Astrocyte (in vitro differentiated cells and primary cell): Measurements from ENCODE around the gene DYRK1A. TPM values are rescaled to one million over a fixed set of nuclear protein-coding genes. Genes with fewer than 3 reads are reported as not detected.
A peak's percentile ranks its signal among the peaks of the same experiment; 100 is the strongest.

Source experiments
- DNase-seq: peaks from one replicate; pipeline ENCODE4 v3.0.0-alpha.2; 2010; ENCODE audit warnings: low read depth
- FAIRE-seq: peaks from 2 replicates; lab custom pipeline; 2011; peaks lifted over from hg19 to GRCh38; lab: Jason Lieb, UNC
- H2AFZ ChIP-seq: 2 replicates; pipeline ENCODE4 v1.6.0; 2012; ENCODE audit warnings: low read depth, low read length, inconsistent platforms
- H3K27ac ChIP-seq: 2 replicates; pipeline ENCODE4 v1.5.1; 2011; ENCODE audit warnings: low read depth, low read length, inconsistent platforms
- H3K27me3 ChIP-seq: 2 replicates; pipeline ENCODE4 v1.6.0; 2011; ENCODE audit warnings: low read length, inconsistent platforms; ENCODE audit not compliant: insufficient read depth
- H3K36me3 ChIP-seq: 2 replicates; pipeline ENCODE4 v1.5.1; 2011; ENCODE audit warnings: low read length, inconsistent platforms; ENCODE audit not compliant: insufficient read depth
- H3K4me1 ChIP-seq: 2 replicates; pipeline ENCODE4 v1.5.1; 2011; ENCODE audit warnings: low read length, inconsistent platforms; ENCODE audit not compliant: insufficient read depth
- H3K4me2 ChIP-seq: 2 replicates; pipeline ENCODE4 v1.6.0; 2012; ENCODE audit warnings: low read length, inconsistent platforms
- H3K4me3 ChIP-seq: 2 replicates; pipeline ENCODE4 v1.5.1; 2011; ENCODE audit warnings: low read depth, mild to moderate bottlenecking, low read length, inconsistent platforms; ENCODE audit not compliant: insufficient read depth
- H3K79me2 ChIP-seq: 2 replicates; pipeline ENCODE4 v1.6.0; 2012; ENCODE audit warnings: mild to moderate bottlenecking, low read length, inconsistent platforms; ENCODE audit not compliant: insufficient read depth
- H3K9ac ChIP-seq: 2 replicates; pipeline ENCODE4 v1.6.0; 2012; ENCODE audit warnings: mild to moderate bottlenecking, low read length, inconsistent platforms
- H3K9me3 ChIP-seq: 2 replicates; pipeline ENCODE4 v1.5.1; 2012; ENCODE audit warnings: low read depth, mild to moderate bottlenecking, low read length, inconsistent platforms; ENCODE audit not compliant: insufficient read depth
- H4K20me1 ChIP-seq: 2 replicates; pipeline ENCODE4 v1.6.0; 2012; ENCODE audit warnings: low read length, inconsistent platforms; ENCODE audit not compliant: insufficient read depth
- H3K27ac Mint-ChIP-seq: one replicate; pipeline ENCODE4 v1.8.0; 2021; ENCODE audit warnings: mild to moderate bottlenecking, mixed read lengths; ENCODE audit not compliant: unreplicated experiment
- H3K27me3 Mint-ChIP-seq: one replicate; pipeline ENCODE4 v1.8.0; 2021; ENCODE audit warnings: low read depth, mixed read lengths; ENCODE audit not compliant: unreplicated experiment
- H3K36me3 Mint-ChIP-seq: one replicate; pipeline ENCODE4 v1.8.0; 2021; ENCODE audit warnings: low read depth, mixed read lengths; ENCODE audit not compliant: unreplicated experiment
- H3K4me1 Mint-ChIP-seq: one replicate; pipeline ENCODE4 v1.8.0; 2021; ENCODE audit warnings: low read depth, mixed read lengths; ENCODE audit not compliant: unreplicated experiment
- H3K4me3 Mint-ChIP-seq: one replicate; pipeline ENCODE4 v1.8.0; 2021; ENCODE audit warnings: mild to moderate bottlenecking, moderate library complexity, mixed read lengths; ENCODE audit not compliant: unreplicated experiment
- H3K9me3 Mint-ChIP-seq: one replicate; pipeline ENCODE4 v1.8.0; 2021; ENCODE audit warnings: mild to moderate bottlenecking, mixed read lengths; ENCODE audit not compliant: unreplicated experiment
- EZH2 ChIP-seq: IDR thresholded peaks from 2 replicates; pipeline ENCODE4 v1.6.1; 2012; ENCODE audit warnings: mild to moderate bottlenecking, low read length, inconsistent platforms; ENCODE audit not compliant: insufficient read depth
- total RNA-seq: library from RNA; stranded (reverse); gene quantifications from 2 replicates; pipeline ENCODE4 v1.2.1, GENCODE V29; 2021
- TF ChIP-seq, protein P1 (sequence below): IDR thresholded peaks from 2 replicates; pipeline ENCODE4 v1.5.1; 2011; ENCODE audit warnings: low read depth, mild to moderate bottlenecking, inconsistent platforms, low read length, moderate library complexity; ENCODE audit not compliant: insufficient read depth

Gene DYRK1A
- total RNA-seq, 1 donor from 2014 or later, result 44.6 TPM

DNA sequence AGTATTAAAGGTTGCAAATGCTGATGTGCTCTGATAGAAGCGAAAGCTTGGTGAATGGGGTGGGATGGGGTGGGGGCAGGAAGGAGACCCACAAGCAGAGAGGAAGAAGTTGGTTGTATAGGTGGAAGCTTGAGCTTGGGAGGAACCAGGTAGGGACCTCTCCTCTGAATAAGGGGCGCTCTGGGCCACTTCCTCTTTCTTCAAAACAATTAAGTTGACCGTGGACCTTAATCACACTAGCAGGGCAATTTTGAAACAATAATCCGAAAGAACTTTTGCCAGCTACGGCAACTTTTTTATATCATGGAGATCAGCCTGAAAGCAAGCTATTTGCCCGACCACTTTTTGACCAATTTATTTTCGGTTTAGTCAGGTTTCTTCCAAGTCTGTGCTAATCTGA, 1.9 kb upstream of the DYRK1A start:
- H3K27me3 ChIP-seq, result no peaks in the 10 kb centered on the region
- H3K9ac ChIP-seq, result peak overlapping the region; percentile 92
- H3K9me3 ChIP-seq, result no peaks in the 10 kb centered on the region
- peaks cover 14% of the 10 kb centered on the region for H3K4me1 ChIP-seq
- H3K79me2 ChIP-seq, result peaks cover 28% of the 10 kb centered on the region
- no peak overlapping the region for H3K4me3 ChIP-seq
- peaks cover 6% of the 10 kb centered on the region for H3K36me3 Mint-ChIP-seq
- H3K9me3 Mint-ChIP-seq, result peaks cover 1% of the 10 kb centered on the region
- H2AFZ ChIP-seq, result no peak overlapping the region
- H3K36me3 ChIP-seq, result no peaks in the 10 kb centered on the region
- no peak for FAIRE-seq
- no peak for TF ChIP-seq EZH2
- TF ChIP-seq, protein P1, sequence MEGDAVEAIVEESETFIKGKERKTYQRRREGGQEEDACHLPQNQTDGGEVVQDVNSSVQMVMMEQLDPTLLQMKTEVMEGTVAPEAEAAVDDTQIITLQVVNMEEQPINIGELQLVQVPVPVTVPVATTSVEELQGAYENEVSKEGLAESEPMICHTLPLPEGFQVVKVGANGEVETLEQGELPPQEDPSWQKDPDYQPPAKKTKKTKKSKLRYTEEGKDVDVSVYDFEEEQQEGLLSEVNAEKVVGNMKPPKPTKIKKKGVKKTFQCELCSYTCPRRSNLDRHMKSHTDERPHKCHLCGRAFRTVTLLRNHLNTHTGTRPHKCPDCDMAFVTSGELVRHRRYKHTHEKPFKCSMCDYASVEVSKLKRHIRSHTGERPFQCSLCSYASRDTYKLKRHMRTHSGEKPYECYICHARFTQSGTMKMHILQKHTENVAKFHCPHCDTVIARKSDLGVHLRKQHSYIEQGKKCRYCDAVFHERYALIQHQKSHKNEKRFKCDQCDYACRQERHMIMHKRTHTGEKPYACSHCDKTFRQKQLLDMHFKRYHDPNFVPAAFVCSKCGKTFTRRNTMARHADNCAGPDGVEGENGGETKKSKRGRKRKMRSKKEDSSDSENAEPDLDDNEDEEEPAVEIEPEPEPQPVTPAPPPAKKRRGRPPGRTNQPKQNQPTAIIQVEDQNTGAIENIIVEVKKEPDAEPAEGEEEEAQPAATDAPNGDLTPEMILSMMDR, result no peak
- no peak for DNase-seq
- no peak overlapping the region for H3K27ac Mint-ChIP-seq
- H3K4me3 Mint-ChIP-seq, result peak overlapping the region; percentile 91
- H3K4me1 Mint-ChIP-seq, result peaks cover 12% of the 10 kb centered on the region
- H3K27me3 Mint-ChIP-seq, result no peaks in the 10 kb centered on the region
- peak overlapping the region; percentile 85 for H3K4me2 ChIP-seq
- H3K27ac ChIP-seq, result no peak overlapping the region
- peaks cover 16% of the 10 kb centered on the region for H4K20me1 ChIP-seq

DNA sequence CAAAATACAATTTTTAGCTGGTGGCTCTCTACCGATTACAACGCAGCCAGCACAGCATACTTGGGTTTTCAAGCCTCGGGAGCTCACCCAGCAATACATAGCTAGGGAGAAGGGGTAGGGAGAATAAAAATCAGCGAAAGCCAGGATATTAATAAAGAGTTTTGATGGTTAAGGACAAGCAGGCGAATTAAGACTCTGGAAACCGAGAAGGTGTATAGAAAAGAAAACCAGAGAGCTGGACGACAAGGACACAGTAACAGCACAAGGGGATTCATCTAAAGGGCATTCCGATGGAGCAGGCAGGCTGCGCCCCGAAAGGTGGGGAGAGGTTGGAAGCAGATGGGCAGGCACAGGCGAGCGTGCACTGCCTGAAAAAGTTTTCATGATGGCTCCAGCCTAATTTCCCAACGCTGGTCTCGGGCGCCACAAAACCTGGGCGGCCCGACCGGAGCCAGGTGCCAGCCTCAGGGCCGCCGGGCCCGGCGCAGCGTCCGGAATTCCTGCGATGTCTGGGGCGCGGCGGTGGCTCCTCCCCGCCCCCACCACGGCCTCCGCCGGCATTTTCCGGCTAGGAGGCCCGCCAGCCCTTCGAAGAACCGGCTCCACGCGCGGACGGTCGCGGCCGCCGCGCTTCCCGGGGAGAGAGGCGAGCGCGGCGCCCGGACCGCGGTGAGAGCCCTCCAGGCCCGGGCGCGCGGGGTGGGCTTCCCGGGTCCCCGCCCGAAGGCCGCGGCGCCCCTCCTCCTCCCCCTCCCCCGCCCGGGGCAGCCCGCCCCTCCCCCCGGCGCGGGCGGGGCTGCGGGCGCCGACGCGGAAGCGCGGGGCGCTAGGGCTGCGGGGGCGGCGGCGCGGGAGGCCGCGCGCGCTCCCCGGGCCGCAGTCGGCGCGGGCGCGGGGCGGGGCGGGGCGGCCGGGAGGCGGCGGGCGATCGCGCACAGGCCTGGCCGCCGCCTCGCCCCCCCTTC, 774 bp upstream of the DYRK1A start:
- Mint-ChIP-seq H3K36me3 (peaks cover 6% of the 10 kb centered on the region), H3K9me3 (peaks cover 1% of the 10 kb centered on the region), H3K27ac (peak overlapping the region; percentile 99), H3K4me3 (peak overlapping the region; percentile 91), H3K4me1 (peaks cover 20% of the 10 kb centered on the region), H3K27me3 (no peaks in the 10 kb centered on the region)
- peak overlapping the region; percentile 71 for H3K4me3 ChIP-seq
- H3K27ac ChIP-seq, result peak overlapping the region; percentile 98
- peak overlapping the region; percentile 85 for H3K4me2 ChIP-seq
- H3K79me2 ChIP-seq, result peaks cover 38% of the 10 kb centered on the region
- FAIRE-seq, result no peak
- H2AFZ ChIP-seq, result peak overlapping the region; percentile 79
- H4K20me1 ChIP-seq, result peaks cover 27% of the 10 kb centered on the region
- TF ChIP-seq, protein P1, result no peak
- no peaks in the 10 kb centered on the region for H3K27me3 ChIP-seq
- no peaks in the 10 kb centered on the region for H3K9me3 ChIP-seq
- DNase-seq, result peak; percentile 34
- H3K36me3 ChIP-seq, result no peaks in the 10 kb centered on the region
- H3K4me1 ChIP-seq, result peaks cover 22% of the 10 kb centered on the region
- H3K9ac ChIP-seq, result peak overlapping the region; percentile 98

DNA sequence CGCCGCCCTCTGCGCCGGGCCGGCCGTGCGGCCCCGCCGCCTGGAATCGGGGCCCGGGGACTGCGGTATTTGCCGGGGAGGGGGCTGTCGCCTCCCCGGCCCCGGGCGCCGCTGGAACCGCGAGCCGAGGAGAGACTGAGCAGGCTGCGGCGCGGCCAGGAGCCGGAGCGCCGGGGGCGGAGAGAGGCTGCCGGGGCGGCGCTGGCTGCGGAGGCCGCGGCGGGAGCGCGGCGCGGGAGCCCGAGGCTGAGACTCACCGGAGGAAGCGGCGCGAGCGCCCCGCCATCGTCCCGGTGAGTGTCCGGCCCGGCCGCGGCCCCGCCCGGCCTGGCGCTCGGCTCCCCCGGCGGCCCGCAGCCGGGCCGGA, 746 bp downstream of the DYRK1A start:
- H4K20me1 ChIP-seq, result peaks cover 42% of the 10 kb centered on the region
- Mint-ChIP-seq H3K4me1 (peaks cover 27% of the 10 kb centered on the region), H3K27ac (no peak overlapping the region), H3K4me3 (no peak overlapping the region), H3K9me3 (peaks cover 1% of the 10 kb centered on the region), H3K36me3 (peaks cover 6% of the 10 kb centered on the region), H3K27me3 (no peaks in the 10 kb centered on the region)
- FAIRE-seq (no peak), DNase-seq (no peak)
- H3K27me3 ChIP-seq, result no peaks in the 10 kb centered on the region
- H3K9ac ChIP-seq, result peak overlapping the region; percentile 98
- peak overlapping the region; percentile 91 for H3K4me2 ChIP-seq
- H3K9me3 ChIP-seq, result no peaks in the 10 kb centered on the region
- no peaks in the 10 kb centered on the region for H3K36me3 ChIP-seq
- peaks cover 22% of the 10 kb centered on the region for H3K4me1 ChIP-seq
- no peak for TF ChIP-seq EZH2
- TF ChIP-seq, protein P1, result no peak
- peak overlapping the region; percentile 93 for H3K4me3 ChIP-seq
- peak overlapping the region; percentile 98 for H3K27ac ChIP-seq
- H3K79me2 ChIP-seq, result peaks cover 54% of the 10 kb centered on the region
- no peak overlapping the region for H2AFZ ChIP-seq
